ENCODE results near the gene EPC2.

DNA sequence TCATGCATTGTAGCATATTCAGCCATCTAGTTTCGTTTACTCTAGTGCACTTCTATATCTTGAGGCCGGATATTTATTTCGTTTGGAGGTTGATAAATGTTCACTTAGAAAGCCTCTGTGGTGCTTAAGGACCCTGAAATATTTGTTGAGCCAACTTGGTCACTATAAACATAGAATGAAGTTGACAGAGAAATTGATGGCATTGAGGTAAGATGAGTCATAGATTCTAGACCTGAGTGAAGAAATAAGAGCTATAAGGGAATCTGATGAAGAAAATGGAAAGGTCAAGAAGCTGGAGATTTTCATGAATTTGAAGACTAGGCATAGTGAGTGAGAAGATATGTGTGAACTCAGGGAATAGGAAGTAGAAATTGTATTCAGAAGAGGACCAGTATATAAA, 35.9 kb downstream of the EPC2 start:
- TF ChIP-seq GABPA (IDR thresholded peaks at IDR 0.05; ENCODE audit: borderline replicate concordance, insufficient read depth, low read length) (no peak), CEBPB (IDR thresholded peaks at IDR 0.05; ENCODE audit: low read depth, low read length) (no peak)
- TF ChIP-seq, protein P1, sequence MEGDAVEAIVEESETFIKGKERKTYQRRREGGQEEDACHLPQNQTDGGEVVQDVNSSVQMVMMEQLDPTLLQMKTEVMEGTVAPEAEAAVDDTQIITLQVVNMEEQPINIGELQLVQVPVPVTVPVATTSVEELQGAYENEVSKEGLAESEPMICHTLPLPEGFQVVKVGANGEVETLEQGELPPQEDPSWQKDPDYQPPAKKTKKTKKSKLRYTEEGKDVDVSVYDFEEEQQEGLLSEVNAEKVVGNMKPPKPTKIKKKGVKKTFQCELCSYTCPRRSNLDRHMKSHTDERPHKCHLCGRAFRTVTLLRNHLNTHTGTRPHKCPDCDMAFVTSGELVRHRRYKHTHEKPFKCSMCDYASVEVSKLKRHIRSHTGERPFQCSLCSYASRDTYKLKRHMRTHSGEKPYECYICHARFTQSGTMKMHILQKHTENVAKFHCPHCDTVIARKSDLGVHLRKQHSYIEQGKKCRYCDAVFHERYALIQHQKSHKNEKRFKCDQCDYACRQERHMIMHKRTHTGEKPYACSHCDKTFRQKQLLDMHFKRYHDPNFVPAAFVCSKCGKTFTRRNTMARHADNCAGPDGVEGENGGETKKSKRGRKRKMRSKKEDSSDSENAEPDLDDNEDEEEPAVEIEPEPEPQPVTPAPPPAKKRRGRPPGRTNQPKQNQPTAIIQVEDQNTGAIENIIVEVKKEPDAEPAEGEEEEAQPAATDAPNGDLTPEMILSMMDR (IDR thresholded peaks at IDR 0.05; ENCODE audit: control extremely low read depth in 1 of 3, insufficient read depth in 1 of 3, low read depth in 1 of 3, low read length in 3 of 3) = no peak

Measured in H1 (cell line).